Measurements from ENCODE around the gene YKT6.
A peak's percentile ranks its signal among the peaks of the same experiment; 100 is the strongest.

YKT6 gene

DNA sequence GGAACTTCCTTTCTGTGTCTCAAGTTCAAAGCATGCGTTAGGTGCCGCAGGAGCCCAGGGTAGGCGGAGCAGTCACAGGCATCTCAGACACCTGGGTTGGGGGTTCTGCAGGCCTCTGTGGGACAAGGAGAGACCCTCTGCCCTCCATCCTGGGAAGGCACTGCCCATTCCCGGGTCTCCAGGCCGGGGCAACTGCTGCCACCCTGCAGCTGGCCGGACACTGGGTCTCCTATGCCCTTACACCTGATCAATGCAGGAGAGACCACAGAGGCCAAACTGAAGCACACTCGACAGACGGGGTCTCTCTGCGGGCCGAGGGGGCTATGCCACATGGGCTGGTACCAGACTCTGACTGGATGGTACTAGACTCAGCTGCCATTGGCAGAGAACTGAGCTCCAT is 36.9 kb downstream of the YKT6 start:
- DNase-seq, result no peak

GRCh38 chr7:44238116-44238695 is 37.4 kb downstream of the YKT6 start:
- no peak for DNase-seq

GRCh38 chr7:44239361-44239760 is 38.6 kb downstream of the YKT6 start:
- DNase-seq, result no peak

DNA sequence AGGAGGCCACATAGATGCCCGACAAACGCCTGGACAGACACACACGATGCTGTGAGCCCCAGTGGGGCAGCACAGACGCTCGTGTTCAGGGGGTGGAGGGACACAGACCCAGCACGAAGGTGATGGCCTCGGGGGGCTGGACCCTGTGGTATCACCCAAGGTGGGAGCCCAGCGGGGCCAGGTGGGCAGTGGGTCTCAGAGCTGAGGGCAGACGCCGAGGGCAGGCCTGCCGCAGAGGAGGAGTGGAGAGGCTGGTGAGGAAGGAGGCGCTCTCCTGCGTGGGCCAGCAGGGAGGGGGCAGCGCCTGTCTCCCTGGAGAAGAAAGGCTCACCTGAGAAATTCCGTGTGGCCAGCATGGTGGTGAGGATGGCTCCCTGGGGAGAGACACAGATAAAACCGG is 39.6 kb downstream of the YKT6 start:
- DNase-seq, result no peak

- peak; percentile 77 to 80 for DNase-seq
These were observed 40.3 kb downstream of the YKT6 start for GRCh38 chr7:44240983-44241510.

DNA sequence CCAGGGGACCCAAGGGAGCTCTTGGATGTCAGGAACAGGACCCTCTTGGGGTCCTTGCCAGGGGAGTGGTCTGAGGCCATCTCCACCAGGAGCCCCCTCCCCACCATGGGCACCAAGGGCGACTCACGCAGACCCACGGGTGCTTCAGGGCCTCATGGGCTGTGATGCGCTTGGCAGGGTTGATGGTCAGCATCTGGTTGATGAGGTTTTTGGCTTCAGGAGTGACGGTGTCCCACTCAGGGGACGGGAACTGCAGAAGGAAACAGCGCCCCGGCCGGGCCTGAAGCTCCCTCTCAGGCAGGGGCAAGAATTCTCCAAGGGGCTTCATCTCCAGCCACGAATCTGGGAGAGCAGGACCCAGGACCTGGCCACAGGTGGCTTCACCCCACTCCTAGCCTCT is 41.3 kb downstream of the YKT6 start:
- no peak for DNase-seq

DNA sequence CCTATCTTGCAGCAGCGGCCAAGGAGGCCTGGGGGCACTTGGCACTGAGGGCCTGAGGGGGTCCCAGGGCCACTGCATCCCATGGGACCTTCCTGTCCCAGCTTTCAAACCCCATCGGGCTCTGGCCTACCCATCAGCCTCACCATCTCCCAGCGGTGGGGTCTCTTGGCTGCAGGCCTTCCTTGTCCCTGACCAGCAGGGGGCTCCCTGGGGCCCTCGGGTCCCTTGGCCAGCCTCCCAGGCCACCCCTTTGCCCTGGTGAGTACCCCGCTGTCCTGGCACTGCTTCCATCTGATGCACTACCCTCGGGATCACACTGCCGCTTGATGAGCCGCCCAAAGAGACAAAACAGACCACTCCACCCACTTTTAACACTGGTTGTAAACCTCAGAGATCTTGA is 43.5 kb downstream of the YKT6 start:
- DNase-seq, result peak; percentile 62 to 67

- no peak for DNase-seq
These were observed 45.8 kb downstream of the YKT6 start for GRCh38 chr7:44246396-44247113.

GRCh38 chr7:44247868-44248651 is 47.3 kb downstream of the YKT6 start:
- no peak for DNase-seq

DNA sequence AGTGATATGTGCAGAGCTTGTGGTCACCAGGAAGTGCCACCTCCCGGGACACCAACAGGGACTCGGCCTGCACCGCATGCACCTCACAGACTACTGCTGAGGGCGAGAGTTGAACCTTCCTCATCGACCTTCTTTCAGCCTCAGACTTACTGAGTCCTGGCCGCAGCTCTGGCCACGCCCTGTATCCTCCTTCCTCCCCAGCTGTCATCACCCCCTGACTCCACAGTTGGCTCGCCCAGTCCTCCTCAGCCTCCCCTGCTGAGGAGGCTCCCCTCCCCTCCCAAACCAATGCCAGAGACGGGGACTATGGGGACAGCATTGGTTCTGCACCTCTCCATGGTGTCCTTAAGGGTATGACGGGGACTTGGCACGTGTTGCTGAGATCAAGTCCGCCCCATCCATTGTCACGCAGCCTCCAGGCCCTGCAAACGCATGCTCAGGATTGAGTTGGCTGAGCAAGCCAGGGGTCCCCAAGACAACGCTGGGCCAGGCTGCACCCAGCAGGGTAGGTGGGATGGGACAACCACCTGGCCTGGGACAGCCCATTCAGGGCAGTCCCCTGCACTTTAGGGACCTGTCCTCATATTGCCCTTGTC is 49.0 kb downstream of the YKT6 start:
- DNase-seq, result no peak

DNA sequence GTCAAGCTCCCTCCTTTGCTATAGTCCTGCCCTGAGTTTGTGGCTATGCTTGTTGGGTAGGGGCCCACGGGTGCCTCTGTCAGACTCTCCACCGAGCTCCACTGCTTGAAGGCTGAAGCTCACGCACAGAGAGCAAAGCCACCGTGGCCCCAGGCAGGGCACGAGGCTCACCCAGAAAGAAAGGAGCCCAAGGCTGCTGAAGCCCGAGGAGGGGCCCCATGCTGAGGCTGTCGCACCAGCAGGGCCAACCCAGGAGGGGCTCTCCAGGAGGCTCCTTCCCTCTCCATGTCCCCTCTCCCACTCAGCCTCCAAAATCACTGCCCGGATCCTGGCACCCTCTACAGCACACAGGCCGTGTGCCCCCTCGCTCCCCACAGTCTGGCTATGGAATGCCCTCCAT is 50.5 kb downstream of the YKT6 start:
- no peak for DNase-seq

DNA sequence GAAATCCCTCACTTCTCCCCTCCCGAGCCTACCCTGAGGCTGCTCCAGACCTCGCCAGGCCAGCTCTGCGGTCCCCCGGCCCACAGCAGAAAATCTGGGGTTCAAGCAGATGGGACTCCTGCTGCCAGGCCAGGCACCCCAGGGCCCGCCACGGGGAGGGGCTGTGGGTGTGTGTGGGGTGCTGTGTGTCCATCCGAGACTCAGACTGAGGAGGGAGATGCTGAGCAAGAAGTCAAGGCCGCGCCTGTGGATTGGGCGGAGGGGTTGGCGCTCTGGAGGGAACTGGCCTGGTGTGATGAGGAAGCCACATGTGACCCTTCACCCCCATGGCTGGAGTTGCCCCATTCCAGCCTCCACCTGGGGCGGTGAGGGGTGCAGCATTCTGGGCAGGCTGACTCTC is 51.1 kb downstream of the YKT6 start:
- DNase-seq, result no peak

DNA sequence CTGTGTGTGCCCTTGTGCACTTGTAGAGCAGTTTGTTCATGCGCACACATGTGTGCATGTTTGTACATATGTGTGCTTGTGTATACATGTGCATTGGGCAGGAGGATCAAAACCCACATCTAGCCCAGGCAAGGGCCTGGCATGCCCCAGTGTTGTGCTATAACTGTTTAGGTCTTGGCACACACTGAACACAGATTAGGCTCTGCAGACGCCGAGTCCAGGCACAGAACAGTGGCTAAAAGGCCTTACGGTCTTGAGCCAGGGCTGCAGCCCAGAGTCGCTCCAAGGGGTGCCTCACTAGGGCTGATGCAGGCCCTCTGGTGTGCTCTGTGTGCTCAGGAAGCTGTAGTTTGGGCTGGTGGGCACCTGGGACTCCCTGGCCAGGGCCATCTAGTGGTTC is 55.7 kb downstream of the YKT6 start:
- no peak for DNase-seq

DNA sequence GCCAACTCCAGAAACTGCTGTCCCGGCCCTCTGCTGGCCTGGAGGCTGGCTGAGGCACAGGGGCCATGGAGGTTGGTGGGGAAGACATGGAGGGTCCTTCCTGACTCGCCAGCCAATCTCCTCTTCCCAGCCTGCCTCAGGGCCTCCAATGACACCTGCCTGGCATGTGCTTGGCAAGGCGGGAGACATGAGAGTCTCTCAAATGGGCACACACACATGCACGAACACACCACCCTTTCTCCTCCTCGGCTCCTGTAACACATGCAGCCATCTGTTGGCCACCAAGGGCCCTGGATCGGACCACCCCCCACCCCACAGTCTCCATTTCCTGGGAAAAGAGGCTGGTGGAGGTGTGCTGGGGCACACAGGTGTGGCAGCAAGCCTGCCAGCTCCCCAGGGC is 56.4 kb downstream of the YKT6 start:
- no peak for DNase-seq

- peak; percentile 85 to 87 for DNase-seq
These were observed 57.0 kb downstream of the YKT6 start for GRCh38 chr7:44257618-44258422.

DNA sequence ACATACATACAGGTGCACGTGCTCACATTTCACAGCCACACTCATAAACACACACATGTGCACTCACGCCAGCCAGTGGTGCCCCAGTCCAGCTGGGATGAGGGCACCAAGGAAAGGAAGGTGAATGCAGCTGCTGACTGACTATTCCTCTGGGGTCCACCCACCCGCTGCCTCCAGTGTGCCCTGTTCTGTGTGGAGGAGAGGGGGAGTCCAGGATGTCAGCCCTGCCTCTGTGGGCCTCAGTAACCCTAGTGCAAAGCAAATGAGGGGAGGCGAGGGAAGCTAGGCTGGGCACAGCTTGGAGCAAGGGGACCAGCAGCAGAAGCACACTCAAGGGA is 57.6 kb downstream of the YKT6 start:
- DNase-seq, result no peak

DNA sequence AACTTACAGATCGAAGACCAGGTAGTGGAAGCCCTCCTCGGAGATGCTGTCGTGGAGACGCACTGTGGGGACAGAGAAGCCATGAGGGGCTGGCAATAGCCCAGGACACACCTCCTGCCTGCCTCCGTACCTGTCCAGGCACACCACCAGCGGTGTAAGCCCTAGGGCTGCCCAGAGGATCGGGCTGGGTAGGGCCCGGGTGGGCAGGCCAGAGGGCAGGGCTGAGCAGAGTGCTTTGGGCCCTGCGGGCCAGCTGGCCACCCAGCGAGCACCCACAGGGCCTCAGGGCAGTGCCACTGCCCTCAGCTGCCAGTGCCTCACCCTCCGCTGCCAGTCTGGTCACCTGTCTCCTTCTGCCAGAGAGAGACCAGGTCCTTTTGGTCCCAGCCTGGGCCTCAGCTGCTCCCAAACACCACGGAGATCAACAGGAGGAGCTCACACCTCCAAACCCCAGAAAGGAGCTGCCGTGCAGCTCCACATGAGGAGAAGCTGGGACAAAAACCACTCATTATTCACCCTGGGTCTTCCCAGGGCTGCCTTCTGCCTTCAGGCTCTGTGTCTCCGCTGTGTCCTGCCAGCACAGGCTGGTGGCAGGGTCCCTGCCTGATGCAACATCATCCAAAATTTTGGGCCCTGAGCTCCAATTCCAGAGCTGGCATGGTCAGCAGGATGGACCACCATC is 58.2 kb downstream of the YKT6 start:
- peak; percentile 39 to 47 for DNase-seq

DNA sequence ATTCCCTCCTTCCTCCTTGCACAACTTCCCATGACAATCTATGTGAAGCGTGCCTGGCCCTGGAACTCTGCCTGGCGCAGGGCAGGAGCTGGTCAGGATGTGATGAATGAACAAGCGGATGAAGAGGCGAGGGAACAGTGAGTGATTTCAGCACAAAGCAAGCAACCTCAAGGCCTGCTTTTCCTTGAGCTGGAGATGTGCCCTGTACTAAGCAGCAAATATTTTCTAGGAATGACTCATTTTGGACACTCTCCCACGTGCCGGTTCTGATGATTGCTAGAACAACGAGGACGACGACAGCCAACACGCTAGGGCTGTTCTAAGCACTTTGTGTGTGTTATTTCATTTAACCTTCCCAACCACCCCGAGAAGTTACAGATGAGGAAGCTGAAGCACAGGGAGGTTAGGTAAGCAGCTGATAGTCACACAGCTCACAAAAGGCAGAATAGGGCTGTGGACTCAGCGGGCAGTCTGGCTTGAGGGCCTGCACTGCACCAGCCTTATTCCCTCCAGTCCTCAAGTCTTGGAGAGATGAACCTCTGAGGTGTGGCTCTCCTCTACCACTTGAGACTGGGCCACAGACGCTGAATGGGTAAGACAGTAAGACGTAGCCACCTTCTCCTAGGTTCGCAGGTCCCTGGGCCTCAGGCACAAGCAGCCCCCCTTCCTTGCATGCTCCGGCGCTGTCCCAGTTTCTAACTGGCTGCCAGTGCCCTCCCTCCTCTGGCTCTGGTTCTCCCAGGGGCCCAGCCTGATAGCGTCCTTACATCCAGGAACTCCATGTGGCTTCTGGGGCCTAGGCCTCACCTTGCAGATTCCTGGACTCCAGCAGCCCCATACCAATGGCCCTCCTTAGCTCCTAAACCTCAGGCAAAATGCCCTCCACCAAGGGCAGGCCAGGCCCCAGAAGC is 59.0 kb downstream of the YKT6 start:
- DNase-seq, result peak; percentile 40 to 42

DNA sequence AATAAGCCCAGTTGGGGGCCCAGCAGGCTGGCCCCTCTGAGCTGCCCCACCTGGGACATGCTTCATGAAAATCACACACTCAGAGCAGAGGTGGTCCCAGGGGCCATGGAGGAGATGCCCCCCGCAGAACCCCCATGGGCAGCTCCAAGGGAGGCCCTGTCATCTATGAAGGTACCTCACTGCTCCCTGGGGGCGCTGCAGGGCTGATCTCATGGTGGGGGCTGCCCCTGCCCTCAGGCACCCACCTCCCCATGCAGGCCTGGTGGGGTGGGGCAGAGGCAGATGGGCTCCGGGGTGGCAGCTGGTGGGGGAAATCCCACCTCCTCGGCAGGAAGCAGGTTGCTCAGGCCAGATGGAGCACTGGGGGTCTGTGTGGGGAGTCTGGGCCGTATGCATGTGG is 60.5 kb downstream of the YKT6 start:
- no peak for DNase-seq

DNA sequence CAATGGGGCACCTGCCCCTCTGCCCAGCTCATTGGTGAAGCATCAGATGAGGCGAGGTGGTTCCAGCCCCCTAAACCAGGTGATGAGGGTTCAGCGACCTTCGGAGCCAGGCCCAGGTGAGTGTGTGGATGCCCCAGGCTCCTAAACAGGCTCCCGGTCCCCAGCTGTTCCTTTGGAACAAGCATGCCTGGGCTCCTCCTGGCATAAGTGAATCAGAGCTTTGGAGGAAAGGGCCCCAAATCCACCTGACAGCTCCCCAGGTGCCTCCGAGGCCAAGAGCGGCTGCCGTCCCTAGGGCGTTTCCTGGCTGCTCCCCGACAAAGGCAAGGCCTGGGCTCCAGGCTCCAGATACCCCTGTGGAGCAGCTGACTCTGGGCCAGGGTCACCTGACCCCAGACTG is 61.3 kb downstream of the YKT6 start:
- DNase-seq, result no peak
